Measurements from ENCODE around the gene CHGA.

DNA sequence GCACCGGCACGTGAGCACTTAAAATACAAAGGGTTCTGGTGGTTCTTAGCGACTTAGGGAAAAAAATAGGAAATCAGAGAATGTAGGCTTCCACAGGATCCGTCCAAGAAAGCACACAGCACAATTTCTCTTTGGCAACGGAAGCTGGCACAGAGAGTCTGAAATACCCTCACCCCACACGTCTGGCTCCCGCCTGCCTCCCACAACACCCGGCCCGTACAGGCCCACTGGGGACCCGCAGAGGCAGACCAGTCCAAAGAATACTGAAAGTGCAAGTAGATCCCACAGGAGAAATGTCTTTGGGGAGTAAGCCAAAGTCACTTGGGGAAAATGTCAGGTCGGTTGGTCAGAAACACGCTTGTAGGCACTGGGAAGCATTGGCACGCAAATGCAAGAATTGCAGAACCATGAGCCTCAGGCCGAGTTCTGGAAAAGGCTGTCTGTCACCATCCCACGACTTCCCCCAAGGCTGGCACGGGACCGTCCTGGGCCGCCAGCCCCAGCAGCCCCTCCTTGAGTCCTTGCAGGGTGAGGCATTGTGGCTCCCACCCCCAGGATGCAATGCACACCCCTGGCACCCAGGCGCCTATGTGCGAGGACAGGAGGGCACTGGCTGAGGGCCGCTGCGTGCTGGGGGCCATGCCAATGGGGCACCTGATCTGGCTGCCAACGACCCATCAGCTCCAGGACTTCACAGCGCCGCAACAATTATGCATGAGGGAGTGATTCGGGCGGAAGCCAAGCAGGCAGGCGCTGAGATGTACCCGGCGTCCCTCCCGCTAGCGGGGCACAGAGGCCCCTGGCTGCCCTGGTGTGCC is 29.7 kb downstream of the CHGA start:
- TF ChIP-seq MED1 (CRISPR knock-in tag; IDR thresholded peaks at IDR 0.05) (no peak), ZBTB20 (CRISPR knock-in tag; IDR thresholded peaks at IDR 0.05; ENCODE audit: borderline replicate concordance, low read depth) (no peak)
- TF ChIP-seq, protein P1, sequence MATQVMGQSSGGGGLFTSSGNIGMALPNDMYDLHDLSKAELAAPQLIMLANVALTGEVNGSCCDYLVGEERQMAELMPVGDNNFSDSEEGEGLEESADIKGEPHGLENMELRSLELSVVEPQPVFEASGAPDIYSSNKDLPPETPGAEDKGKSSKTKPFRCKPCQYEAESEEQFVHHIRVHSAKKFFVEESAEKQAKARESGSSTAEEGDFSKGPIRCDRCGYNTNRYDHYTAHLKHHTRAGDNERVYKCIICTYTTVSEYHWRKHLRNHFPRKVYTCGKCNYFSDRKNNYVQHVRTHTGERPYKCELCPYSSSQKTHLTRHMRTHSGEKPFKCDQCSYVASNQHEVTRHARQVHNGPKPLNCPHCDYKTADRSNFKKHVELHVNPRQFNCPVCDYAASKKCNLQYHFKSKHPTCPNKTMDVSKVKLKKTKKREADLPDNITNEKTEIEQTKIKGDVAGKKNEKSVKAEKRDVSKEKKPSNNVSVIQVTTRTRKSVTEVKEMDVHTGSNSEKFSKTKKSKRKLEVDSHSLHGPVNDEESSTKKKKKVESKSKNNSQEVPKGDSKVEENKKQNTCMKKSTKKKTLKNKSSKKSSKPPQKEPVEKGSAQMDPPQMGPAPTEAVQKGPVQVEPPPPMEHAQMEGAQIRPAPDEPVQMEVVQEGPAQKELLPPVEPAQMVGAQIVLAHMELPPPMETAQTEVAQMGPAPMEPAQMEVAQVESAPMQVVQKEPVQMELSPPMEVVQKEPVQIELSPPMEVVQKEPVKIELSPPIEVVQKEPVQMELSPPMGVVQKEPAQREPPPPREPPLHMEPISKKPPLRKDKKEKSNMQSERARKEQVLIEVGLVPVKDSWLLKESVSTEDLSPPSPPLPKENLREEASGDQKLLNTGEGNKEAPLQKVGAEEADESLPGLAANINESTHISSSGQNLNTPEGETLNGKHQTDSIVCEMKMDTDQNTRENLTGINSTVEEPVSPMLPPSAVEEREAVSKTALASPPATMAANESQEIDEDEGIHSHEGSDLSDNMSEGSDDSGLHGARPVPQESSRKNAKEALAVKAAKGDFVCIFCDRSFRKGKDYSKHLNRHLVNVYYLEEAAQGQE (IDR thresholded peaks at IDR 0.05; ENCODE audit: borderline replicate concordance in 1 of 2, low read depth in 1 of 2, low read length in 2 of 2): no peak
- TF ChIP-seq, protein P2, sequence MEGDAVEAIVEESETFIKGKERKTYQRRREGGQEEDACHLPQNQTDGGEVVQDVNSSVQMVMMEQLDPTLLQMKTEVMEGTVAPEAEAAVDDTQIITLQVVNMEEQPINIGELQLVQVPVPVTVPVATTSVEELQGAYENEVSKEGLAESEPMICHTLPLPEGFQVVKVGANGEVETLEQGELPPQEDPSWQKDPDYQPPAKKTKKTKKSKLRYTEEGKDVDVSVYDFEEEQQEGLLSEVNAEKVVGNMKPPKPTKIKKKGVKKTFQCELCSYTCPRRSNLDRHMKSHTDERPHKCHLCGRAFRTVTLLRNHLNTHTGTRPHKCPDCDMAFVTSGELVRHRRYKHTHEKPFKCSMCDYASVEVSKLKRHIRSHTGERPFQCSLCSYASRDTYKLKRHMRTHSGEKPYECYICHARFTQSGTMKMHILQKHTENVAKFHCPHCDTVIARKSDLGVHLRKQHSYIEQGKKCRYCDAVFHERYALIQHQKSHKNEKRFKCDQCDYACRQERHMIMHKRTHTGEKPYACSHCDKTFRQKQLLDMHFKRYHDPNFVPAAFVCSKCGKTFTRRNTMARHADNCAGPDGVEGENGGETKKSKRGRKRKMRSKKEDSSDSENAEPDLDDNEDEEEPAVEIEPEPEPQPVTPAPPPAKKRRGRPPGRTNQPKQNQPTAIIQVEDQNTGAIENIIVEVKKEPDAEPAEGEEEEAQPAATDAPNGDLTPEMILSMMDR (CRISPR knock-in tag; IDR thresholded peaks at IDR 0.05): no peak
